Peyer's patch (tissue), 4 donors: ENCODE results near the gene PTPRA.

ENCODE experiments used
- POLR2A ChIP-seq, 2 donors: fragments of 450-650 bp; IDR thresholded peaks; one replicate each; pipeline ENCODE4 v1.5.1; 2017; ENCODE audit warnings: antibody characterized with exemption in 2 of 2, mild to moderate bottlenecking in 2 of 2, moderate library complexity in 2 of 2
- TF ChIP-seq, protein P1 (sequence below), 6 experiments: fragments of 450-650 bp in 4 of 6; fragments of 200-600 bp in 2 of 6; sonication (generic) in 1 of 6; IDR thresholded peaks; one replicate each; pipeline ENCODE4 v1.5.1; 2017 to 2019; ENCODE audit warnings: antibody characterized with exemption in 6 of 6, mild to moderate bottlenecking in 3 of 6, moderate library complexity in 1 of 6

DNA sequence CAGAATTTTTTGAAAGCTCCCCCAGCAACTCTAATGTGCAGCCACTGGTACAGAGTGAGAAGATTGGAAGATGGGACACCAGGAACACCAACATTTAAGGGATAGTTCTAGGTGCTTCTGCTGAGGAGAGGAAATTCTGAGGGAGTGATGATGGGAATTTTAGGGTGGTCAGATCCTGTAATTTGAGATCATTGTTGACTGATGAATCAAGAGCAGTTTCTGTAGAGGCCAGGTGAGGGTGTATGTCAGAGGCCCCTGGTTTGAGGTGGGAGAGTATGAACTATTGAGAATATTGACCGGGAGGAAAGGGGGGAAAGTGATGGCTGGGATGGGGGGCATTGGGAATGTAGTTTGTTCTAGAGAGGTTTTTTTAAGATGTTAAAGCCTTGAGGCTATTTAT, 47.2 kb downstream of the PTPRA start:
- TF ChIP-seq, protein P1, sequence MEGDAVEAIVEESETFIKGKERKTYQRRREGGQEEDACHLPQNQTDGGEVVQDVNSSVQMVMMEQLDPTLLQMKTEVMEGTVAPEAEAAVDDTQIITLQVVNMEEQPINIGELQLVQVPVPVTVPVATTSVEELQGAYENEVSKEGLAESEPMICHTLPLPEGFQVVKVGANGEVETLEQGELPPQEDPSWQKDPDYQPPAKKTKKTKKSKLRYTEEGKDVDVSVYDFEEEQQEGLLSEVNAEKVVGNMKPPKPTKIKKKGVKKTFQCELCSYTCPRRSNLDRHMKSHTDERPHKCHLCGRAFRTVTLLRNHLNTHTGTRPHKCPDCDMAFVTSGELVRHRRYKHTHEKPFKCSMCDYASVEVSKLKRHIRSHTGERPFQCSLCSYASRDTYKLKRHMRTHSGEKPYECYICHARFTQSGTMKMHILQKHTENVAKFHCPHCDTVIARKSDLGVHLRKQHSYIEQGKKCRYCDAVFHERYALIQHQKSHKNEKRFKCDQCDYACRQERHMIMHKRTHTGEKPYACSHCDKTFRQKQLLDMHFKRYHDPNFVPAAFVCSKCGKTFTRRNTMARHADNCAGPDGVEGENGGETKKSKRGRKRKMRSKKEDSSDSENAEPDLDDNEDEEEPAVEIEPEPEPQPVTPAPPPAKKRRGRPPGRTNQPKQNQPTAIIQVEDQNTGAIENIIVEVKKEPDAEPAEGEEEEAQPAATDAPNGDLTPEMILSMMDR (IDR thresholded peaks at IDR 0.05): no peak
- no peak for TF ChIP-seq POLR2A (IDR thresholded peaks at IDR 0.05)
